HepG2 (cell line): Measurements from ENCODE around the gene LOXL3. TPM values are rescaled to one million over a fixed set of nuclear protein-coding genes. Genes with fewer than 3 reads are reported as not detected.
A peak's percentile ranks its signal among the peaks of the same experiment; 100 is the strongest.

Source experiments
- FOSL1 ChIP-seq: sonication (generic); formaldehyde crosslinking; IDR thresholded peaks from 2 replicates; pipeline ENCODE4 v1.9.0; 2021; ENCODE audit warnings: missing genetic modification reagents, borderline replicate concordance
- FOXO4 ChIP-seq: sonication (generic); formaldehyde crosslinking; conservative IDR thresholded peaks from 2 replicates; pipeline ENCODE4 v1.8.1; 2023; ENCODE audit warnings: missing genetic modification reagents
- IRF2 ChIP-seq: IDR thresholded peaks from 2 replicates; pipeline ENCODE4 v1.6.1; 2018; ENCODE audit warnings: missing genetic modification reagents, missing compliant biosample characterization
- MBD4 ChIP-seq: IDR thresholded peaks from 2 replicates; pipeline ENCODE4 v1.6.1; 2012; ENCODE audit warnings: low read length, inconsistent platforms, borderline replicate concordance
- SSRP1 ChIP-seq: IDR thresholded peaks from 2 replicates; pipeline ENCODE4 v1.6.1; 2016; ENCODE audit warnings: control low read depth
- STAG1 ChIP-seq: sonication (generic); formaldehyde crosslinking; IDR thresholded peaks from 2 replicates; pipeline ENCODE4 v1.4.0; 2020; ENCODE audit warnings: missing genetic modification reagents
- TBX3 ChIP-seq: fragments of 450-650 bp; IDR thresholded peaks from 2 replicates; pipeline ENCODE4 v1.6.1; 2017; ENCODE audit warnings: antibody characterized with exemption, mild to moderate bottlenecking, inconsistent platforms, borderline replicate concordance
- TOE1 ChIP-seq: sonication (generic); formaldehyde crosslinking; IDR thresholded peaks from 2 replicates; pipeline ENCODE4 v1.4.0; 2020; ENCODE audit warnings: mild to moderate bottlenecking, missing genetic modification reagents
- ZHX2 ChIP-seq, 2 experiments: sonication (generic) in 1 of 2; formaldehyde crosslinking in 1 of 2; IDR thresholded peaks; 2 replicates each; pipeline versions ENCODE4 v1.6.1 to v1.9.0; 2014 to 2022; ENCODE audit warnings: antibody characterized with exemption in 1 of 2, borderline replicate concordance in 1 of 2, inconsistent platforms in 1 of 2, low read depth in 1 of 2, missing genetic modification reagents in 1 of 2
- ZNF12 ChIP-seq: sonication (generic); formaldehyde crosslinking; IDR thresholded peaks from 2 replicates; pipeline ENCODE4 v1.5.0; 2020; ENCODE audit warnings: missing genetic modification reagents
- ZNF207 ChIP-seq: fragments of 450-650 bp; IDR thresholded peaks from 2 replicates; pipeline ENCODE4 v1.6.1; 2016; ENCODE audit warnings: antibody characterized with exemption, borderline replicate concordance
- ZNF552 ChIP-seq: sonication (generic); formaldehyde crosslinking; IDR thresholded peaks from 2 replicates; pipeline ENCODE4 v1.9.0; 2022; ENCODE audit warnings: missing genetic modification reagents, mild to moderate bottlenecking, borderline replicate concordance
- ZNF589 ChIP-seq: sonication (generic); formaldehyde crosslinking; conservative IDR thresholded peaks from 2 replicates; pipeline ENCODE4 v1.8.0; 2022; ENCODE audit warnings: mild to moderate bottlenecking, moderate library complexity, missing genetic modification reagents
- polyA plus RNA-seq, 8 experiments: library from polyadenylated mRNA; depleted of rRNA in 3 of 8; stranded (reverse) in 7 of 8; unstranded in 1 of 8; fragments of >200 nt; fragmentation: Illumina TruSeq in 4 of 8; extraction: Trizol in 4 of 8; gene quantifications; 2 replicates each; pipeline versions ENCODE4 v1.2.1 to v1.2.3, GENCODE V29; 2011 to 2016; ENCODE audit warnings: low read depth in 4 of 8, missing spikeins in 1 of 8, mixed read lengths in 1 of 8; ENCODE audit not compliant: insufficient read depth in 1 of 8
- total RNA-seq, 5 experiments: library from RNA; depleted of rRNA; stranded (reverse); fragments of >200 nt; fragmentation: Illumina TruSeq; extraction: Trizol; gene quantifications; 2 replicates each; pipeline ENCODE4 v1.2.3, GENCODE V29; 2016; ENCODE audit warnings: low read depth in 1 of 5
- TF ChIP-seq, protein P1 (sequence below): IDR thresholded peaks from 2 replicates; pipeline ENCODE4 v1.6.1; 2016; ENCODE audit warnings: low read depth
- TF ChIP-seq, protein P2 (sequence below): sonication (generic); formaldehyde crosslinking; IDR thresholded peaks from 2 replicates; pipeline ENCODE4 v1.4.0; 2020; ENCODE audit warnings: missing genetic modification reagents, borderline replicate concordance

LOXL3 gene
- total and polyA plus RNA-seq, 2 of the 13 experiments (the other 11 are each of a cell fraction or from before 2014, with no cell fraction given) = 0.55 to 6.5 TPM

- TF ChIP-seq, protein P1, sequence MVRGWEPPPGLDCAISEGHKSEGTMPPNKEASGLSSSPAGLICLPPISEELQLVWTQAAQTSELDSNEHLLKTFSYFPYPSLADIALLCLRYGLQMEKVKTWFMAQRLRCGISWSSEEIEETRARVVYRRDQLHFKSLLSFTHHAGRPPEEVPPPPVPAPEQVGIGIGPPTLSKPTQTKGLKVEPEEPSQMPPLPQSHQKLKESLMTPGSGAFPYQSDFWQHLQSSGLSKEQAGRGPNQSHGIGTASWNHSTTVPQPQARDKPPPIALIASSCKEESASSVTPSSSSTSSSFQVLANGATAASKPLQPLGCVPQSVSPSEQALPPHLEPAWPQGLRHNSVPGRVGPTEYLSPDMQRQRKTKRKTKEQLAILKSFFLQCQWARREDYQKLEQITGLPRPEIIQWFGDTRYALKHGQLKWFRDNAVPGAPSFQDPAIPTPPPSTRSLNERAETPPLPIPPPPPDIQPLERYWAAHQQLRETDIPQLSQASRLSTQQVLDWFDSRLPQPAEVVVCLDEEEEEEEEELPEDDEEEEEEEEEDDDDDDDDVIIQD (CRISPR knock-in tag) = no peak; the same call in 1 of the 2 replicates
- no peak for TF ChIP-seq ZNF12 (CRISPR knock-in tag)
- TF ChIP-seq FOXO4 (CRISPR knock-in tag) = no peak
- TF ChIP-seq ZNF589 (CRISPR knock-in tag) = no peak
- no peak for TF ChIP-seq TOE1 (CRISPR knock-in tag)
- no peak for TF ChIP-seq FOSL1 (CRISPR knock-in tag)
- TF ChIP-seq SSRP1 (CRISPR knock-in tag) = no peak
- no peak for TF ChIP-seq ZNF207
- TF ChIP-seq, protein P2, sequence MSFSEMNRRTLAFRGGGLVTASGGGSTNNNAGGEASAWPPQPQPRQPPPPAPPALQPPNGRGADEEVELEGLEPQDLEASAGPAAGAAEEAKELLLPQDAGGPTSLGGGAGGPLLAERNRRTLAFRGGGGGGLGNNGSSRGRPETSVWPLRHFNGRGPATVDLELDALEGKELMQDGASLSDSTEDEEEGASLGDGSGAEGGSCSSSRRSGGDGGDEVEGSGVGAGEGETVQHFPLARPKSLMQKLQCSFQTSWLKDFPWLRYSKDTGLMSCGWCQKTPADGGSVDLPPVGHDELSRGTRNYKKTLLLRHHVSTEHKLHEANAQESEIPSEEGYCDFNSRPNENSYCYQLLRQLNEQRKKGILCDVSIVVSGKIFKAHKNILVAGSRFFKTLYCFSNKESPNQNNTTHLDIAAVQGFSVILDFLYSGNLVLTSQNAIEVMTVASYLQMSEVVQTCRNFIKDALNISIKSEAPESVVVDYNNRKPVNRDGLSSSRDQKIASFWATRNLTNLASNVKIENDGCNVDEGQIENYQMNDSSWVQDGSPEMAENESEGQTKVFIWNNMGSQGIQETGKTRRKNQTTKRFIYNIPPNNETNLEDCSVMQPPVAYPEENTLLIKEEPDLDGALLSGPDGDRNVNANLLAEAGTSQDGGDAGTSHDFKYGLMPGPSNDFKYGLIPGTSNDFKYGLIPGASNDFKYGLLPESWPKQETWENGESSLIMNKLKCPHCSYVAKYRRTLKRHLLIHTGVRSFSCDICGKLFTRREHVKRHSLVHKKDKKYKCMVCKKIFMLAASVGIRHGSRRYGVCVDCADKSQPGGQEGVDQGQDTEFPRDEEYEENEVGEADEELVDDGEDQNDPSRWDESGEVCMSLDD (CRISPR knock-in tag) = peak; percentile 73
- no peak for TF ChIP-seq MBD4
- peak; percentile 88; the same call in 1 of the 2 replicates for TF ChIP-seq ZNF552 (CRISPR knock-in tag)
- peak; percentile 86 for TF ChIP-seq ZHX2 (IDR thresholded peaks at IDR 0.05; ENCODE audit: low read depth)
- TF ChIP-seq ZHX2 (CRISPR knock-in tag; IDR thresholded peaks at IDR 0.05; ENCODE audit: borderline replicate concordance) = no peak
- peak; percentile 97 for TF ChIP-seq IRF2
- TF ChIP-seq TBX3 = 0 out of 2 replicates have a peak, but pooled peaks have one; percentile 48
- TF ChIP-seq STAG1 (CRISPR knock-in tag) = peak; percentile 19
These were observed 24.1 kb downstream of the LOXL3 start, which contains the start of the genes AUP1 and HTRA2 (continued) for GRCh38 chr2:74529357-74530238.
